Measurements from ENCODE around the gene SPDYE16. TPM values are rescaled to one million over a fixed set of nuclear protein-coding genes. Genes with fewer than 3 reads are reported as not detected.
"Not testable (repeated sequence)": the region's sequence is repeated elsewhere in the genome, so short reads cannot be mapped to it uniquely, and the experiment has no call there.

Gene SPDYE16
- total RNA-seq, 2 donors from 2014 or later, result 0.41 to 0.51 TPM

GRCh38 chr7:76502836-76503235 is 40.3 kb downstream of the SPDYE16 start:
- H3K4me3 ChIP-seq; intact Hi-C loops (cut with DNase I); H3K27me3 ChIP-seq (replicated peaks; ENCODE audit: insufficient read depth); H3K9me3 ChIP-seq; DNase-seq (ENCODE audit: low spot score); H3K4me1 ChIP-seq (replicated peaks); H3K36me3 ChIP-seq; H3K27ac ChIP-seq: not testable (repeated sequence)
- WGBS, result over 99% methylated on average over 12 of the region's 16 CpGs

GRCh38 chr7:76502224-76502623 is 40.9 kb downstream of the SPDYE16 start:
- WGBS, result 77% methylated on average over 13 of the region's 13 CpGs
- H3K27ac ChIP-seq; intact Hi-C loops (cut with DNase I); H3K36me3 ChIP-seq; DNase-seq (ENCODE audit: low spot score); H3K4me3 ChIP-seq; H3K9me3 ChIP-seq; H3K27me3 ChIP-seq (replicated peaks; ENCODE audit: insufficient read depth); H3K4me1 ChIP-seq (replicated peaks): not testable (repeated sequence)

GRCh38 chr7:76499924-76500241 is 43.2 kb downstream of the SPDYE16 start:
- H3K4me1 ChIP-seq (replicated peaks); H3K36me3 ChIP-seq; DNase-seq (ENCODE audit: low spot score); H3K4me3 ChIP-seq; H3K27me3 ChIP-seq (replicated peaks; ENCODE audit: insufficient read depth); H3K27ac ChIP-seq; H3K9me3 ChIP-seq; intact Hi-C loops (cut with DNase I): not testable (repeated sequence)
- no CpG with 5 or more reads among the region's 19 CpGs for WGBS

GRCh38 chr7:76499201-76499923 is 43.7 kb downstream of the SPDYE16 start:
- H3K27ac ChIP-seq; H3K27me3 ChIP-seq (replicated peaks; ENCODE audit: insufficient read depth); H3K4me3 ChIP-seq; H3K36me3 ChIP-seq; H3K9me3 ChIP-seq; DNase-seq (ENCODE audit: low spot score); H3K4me1 ChIP-seq (replicated peaks); intact Hi-C loops (cut with DNase I): not testable (repeated sequence)
- 65% methylated on average over 12 of the region's 28 CpGs for WGBS

GRCh38 chr7:76498583-76499200 is 44.4 kb downstream of the SPDYE16 start:
- H3K27ac ChIP-seq; H3K36me3 ChIP-seq; H3K27me3 ChIP-seq (replicated peaks; ENCODE audit: insufficient read depth); H3K4me1 ChIP-seq (replicated peaks); intact Hi-C loops (cut with DNase I); DNase-seq (ENCODE audit: low spot score); H3K9me3 ChIP-seq; H3K4me3 ChIP-seq: not testable (repeated sequence)
- WGBS, result 82% methylated on average over 9 of the region's 10 CpGs

GRCh38 chr7:76497918-76498582 is 45.0 kb downstream of the SPDYE16 start:
- WGBS, result 69% methylated on average over 6 of the region's 27 CpGs
- H3K9me3 ChIP-seq; H3K4me1 ChIP-seq (replicated peaks); intact Hi-C loops (cut with DNase I); DNase-seq (ENCODE audit: low spot score); H3K36me3 ChIP-seq; H3K27me3 ChIP-seq (replicated peaks; ENCODE audit: insufficient read depth); H3K27ac ChIP-seq; H3K4me3 ChIP-seq: not testable (repeated sequence)

- H3K27ac ChIP-seq; H3K36me3 ChIP-seq; H3K27me3 ChIP-seq (replicated peaks; ENCODE audit: insufficient read depth); H3K4me3 ChIP-seq; intact Hi-C loops (cut with DNase I); DNase-seq (ENCODE audit: low spot score); H3K9me3 ChIP-seq; H3K4me1 ChIP-seq (replicated peaks): not testable (repeated sequence)
- WGBS, result 89% methylated on average over 15 of the region's 16 CpGs
Observed at GRCh38 chr7:76495717-76496116, 47.4 kb downstream of the SPDYE16 start.

- H3K9me3 ChIP-seq; H3K36me3 ChIP-seq; H3K4me3 ChIP-seq; H3K27ac ChIP-seq; DNase-seq (ENCODE audit: low spot score); intact Hi-C loops (cut with DNase I); H3K4me1 ChIP-seq (replicated peaks); H3K27me3 ChIP-seq (replicated peaks; ENCODE audit: insufficient read depth): not testable (repeated sequence)
- 95% methylated on average over 5 of the region's 10 CpGs for WGBS
Observed at GRCh38 chr7:76492139-76492538, 51.0 kb downstream of the SPDYE16 start.

GRCh38 chr7:76487969-76488368 is 55.1 kb downstream of the SPDYE16 start:
- H3K36me3 ChIP-seq; intact Hi-C loops (cut with DNase I): not testable (repeated sequence)

GRCh38 chr7:76486618-76487017 is 56.5 kb downstream of the SPDYE16 start:
- 90% methylated on average over 2 of the region's 5 CpGs for WGBS
- H3K27ac ChIP-seq; H3K27me3 ChIP-seq (replicated peaks; ENCODE audit: insufficient read depth); H3K4me3 ChIP-seq; intact Hi-C loops (cut with DNase I); H3K36me3 ChIP-seq; DNase-seq (ENCODE audit: low spot score); H3K9me3 ChIP-seq; H3K4me1 ChIP-seq (replicated peaks): not testable (repeated sequence)

More at GRCh38 chr7:76487969-76488368, 55.1 kb downstream of the SPDYE16 start:
- DNase-seq (ENCODE audit: low spot score); H3K4me1 ChIP-seq (replicated peaks); H3K4me3 ChIP-seq; H3K27me3 ChIP-seq (replicated peaks; ENCODE audit: insufficient read depth); H3K27ac ChIP-seq; H3K9me3 ChIP-seq: not testable (repeated sequence)
- 93% methylated on average over 12 of the region's 13 CpGs for WGBS

GRCh38 chr7:76485822-76486610 is 57.1 kb downstream of the SPDYE16 start:
- intact Hi-C loops (cut with DNase I); H3K4me1 ChIP-seq (replicated peaks); DNase-seq (ENCODE audit: low spot score); H3K27me3 ChIP-seq (replicated peaks; ENCODE audit: insufficient read depth); H3K36me3 ChIP-seq; H3K27ac ChIP-seq; H3K4me3 ChIP-seq; H3K9me3 ChIP-seq: not testable (repeated sequence)
- no CpG with 5 or more reads among the region's 20 CpGs for WGBS

- H3K27ac ChIP-seq; H3K36me3 ChIP-seq; H3K4me3 ChIP-seq; intact Hi-C loops (cut with DNase I); H3K4me1 ChIP-seq (replicated peaks); DNase-seq (ENCODE audit: low spot score); H3K27me3 ChIP-seq (replicated peaks; ENCODE audit: insufficient read depth); H3K9me3 ChIP-seq: not testable (repeated sequence)
- WGBS, result no CpG with 5 or more reads among the region's 12 CpGs
Observed at GRCh38 chr7:76484456-76484855, 58.6 kb downstream of the SPDYE16 start.

All from prostate gland (tissue), 2 donors.